ENCODE data around the gene ZC3H7B. TPM values are rescaled to one million over a fixed set of nuclear protein-coding genes. Genes with fewer than 3 reads are reported as not detected.

ZC3H7B gene
- total RNA-seq, 1 experiment from 2014 or later = 62.7 TPM

- Histone ChIP-seq H3K4me3 (no peak overlapping the region), H3K27ac (no peak overlapping the region), H3K36me3 (ENCODE audit: low read depth) (no peaks in the 10 kb centered on the region), H4K20me1 (ENCODE audit: insufficient read depth) (no peaks in the 10 kb centered on the region), H2AFZ (no peak overlapping the region), H3K4me1 (replicated peaks; ENCODE audit: insufficient read depth) (peaks cover 13% of the 10 kb centered on the region), H3K9me3 (ENCODE audit: insufficient read depth, low read depth) (no peaks in the 10 kb centered on the region), H3F3A (ENCODE audit: insufficient read depth, low read depth) (peaks cover 9% of the 10 kb centered on the region), H3K9me2 (ENCODE audit: insufficient read depth) (no peaks in the 10 kb centered on the region), H3K79me2 (ENCODE audit: low read depth) (no peaks in the 10 kb centered on the region), H3K27me3 (ENCODE audit: insufficient read depth, low read depth) (no peaks in the 10 kb centered on the region), H3K4me2 (peak overlapping the region; percentile 47; the same call in 1 of the 2 replicates)
- no TSS peak for BruUV-seq (replicated peaks)
- intact Hi-C loops (cut with micrococcal nuclease; ENCODE audit: unreplicated experiment) = loop anchor here (1.0 to 10.0 kb wide), 2 partner anchors 114 to 191 kb away; no protein-coding TSS in a partner anchor
- peak; percentile 82 to 83 for DNase-seq
- CTCF ChIA-PET = interaction anchor here (0.6 to 1.4 kb wide), 5 partner anchors 22 to 481 kb away, joined by 3 to 12 read pairs (median 4); partner anchors contain the start of genes ACO2, PHF5A and TEF
- POLR2A ChIA-PET (ENCODE audit: unreplicated experiment) = interaction anchor here (0.6 kb wide), 2 partner anchors 185 to 1640 kb away, joined by 3 read pairs; no protein-coding TSS in a partner anchor
- TF ChIP-seq CTCF (conservative IDR thresholded peaks at IDR 0.05) (peak; percentile 97), EZH2 (IDR thresholded peaks at IDR 0.05; ENCODE audit: low read depth) (no peak)
Measured at GRCh38 chr22:41403532-41404318, 102.4 kb downstream of the ZC3H7B start.

- Histone ChIP-seq H3F3A (ENCODE audit: insufficient read depth, low read depth) (peaks cover 9% of the 10 kb centered on the region), H3K27me3 (ENCODE audit: insufficient read depth, low read depth) (no peaks in the 10 kb centered on the region), H3K9me2 (ENCODE audit: insufficient read depth) (no peaks in the 10 kb centered on the region), H3K4me1 (replicated peaks; ENCODE audit: insufficient read depth) (peaks cover 13% of the 10 kb centered on the region), H3K79me2 (ENCODE audit: low read depth) (no peaks in the 10 kb centered on the region), H4K20me1 (ENCODE audit: insufficient read depth) (no peaks in the 10 kb centered on the region), H3K4me2 (no peak overlapping the region), H2AFZ (no peak overlapping the region), H3K9me3 (ENCODE audit: insufficient read depth, low read depth) (no peaks in the 10 kb centered on the region), H3K27ac (no peak overlapping the region), H3K36me3 (ENCODE audit: low read depth) (no peaks in the 10 kb centered on the region), H3K4me3 (no peak overlapping the region)
- intact Hi-C loops (cut with micrococcal nuclease; ENCODE audit: unreplicated experiment) = loop anchor here (10.0 kb wide), 1 partner anchor 189 kb away; no protein-coding TSS in a partner anchor
- ChIA-PET POLR2A (ENCODE audit: unreplicated experiment) (no interaction called here), CTCF (interaction anchor here (0.7 kb wide), 1 partner anchor 639 kb away, joined by 4 read pairs; no protein-coding TSS in a partner anchor)
- TF ChIP-seq EZH2 (IDR thresholded peaks at IDR 0.05; ENCODE audit: low read depth) (no peak), CTCF (conservative IDR thresholded peaks at IDR 0.05) (no peak)
- DNase-seq = no peak
- no TSS peak for BruUV-seq (replicated peaks)
Measured at GRCh38 chr22:41405588-41405987, 104.3 kb downstream of the ZC3H7B start.

- Histone ChIP-seq H3K4me1 (replicated peaks; ENCODE audit: insufficient read depth) (peaks cover 13% of the 10 kb centered on the region), H3K27ac (no peak overlapping the region), H3K4me2 (no peak overlapping the region), H3K4me3 (no peak overlapping the region), H2AFZ (no peak overlapping the region), H3K9me2 (ENCODE audit: insufficient read depth) (no peaks in the 10 kb centered on the region), H4K20me1 (ENCODE audit: insufficient read depth) (no peaks in the 10 kb centered on the region), H3K9me3 (ENCODE audit: insufficient read depth, low read depth) (no peaks in the 10 kb centered on the region), H3F3A (ENCODE audit: insufficient read depth, low read depth) (peaks cover 9% of the 10 kb centered on the region), H3K27me3 (ENCODE audit: insufficient read depth, low read depth) (no peaks in the 10 kb centered on the region), H3K36me3 (ENCODE audit: low read depth) (no peaks in the 10 kb centered on the region), H3K79me2 (ENCODE audit: low read depth) (peaks cover 5% of the 10 kb centered on the region; the same call in 1 of the 2 replicates)
- POLR2A ChIA-PET (ENCODE audit: unreplicated experiment) = interaction anchor here (0.7 kb wide), 1 partner anchor 63 kb away, joined by 11 read pairs; no protein-coding TSS in a partner anchor
- CTCF ChIA-PET = no interaction called here
- BruUV-seq (replicated peaks) = no TSS peak
- intact Hi-C loops (cut with micrococcal nuclease; ENCODE audit: unreplicated experiment) = loop anchor here (10.0 kb wide), 1 partner anchor 188 kb away; no protein-coding TSS in a partner anchor
- TF ChIP-seq EZH2 (IDR thresholded peaks at IDR 0.05; ENCODE audit: low read depth) (no peak), CTCF (conservative IDR thresholded peaks at IDR 0.05) (no peak)
- DNase-seq = no peak
Measured at GRCh38 chr22:41406410-41406809, 105.1 kb downstream of the ZC3H7B start.

Data from PC-9 (cell line).